GM23338 (cell line): Measurements from ENCODE around the gene TOMM70. TPM values are rescaled to one million over a fixed set of nuclear protein-coding genes. Genes with fewer than 3 reads are reported as not detected.

Experiments
- ATAC-seq: fragments of 200-7000 bp; cut with Tn5 transposase; 3 replicates; pipeline ENCODE4 v1.9.1; 2020
- DNase-seq: peaks from one replicate; pipeline ENCODE4 v3.0.0-alpha.2; 2015; ENCODE audit warnings: low spot score
- H2AFZ ChIP-seq: fragments of 200-600 bp; sonication (generic); 2 replicates; pipeline ENCODE4 v1.8.0; 2016; ENCODE audit warnings: antibody characterized with exemption, mild to moderate bottlenecking, moderate library complexity
- H3F3A ChIP-seq: fragments of 200-600 bp; sonication (generic); replicated peaks from 2 replicates; pipeline ENCODE4 v1.8.0; 2017; ENCODE audit warnings: antibody characterized with exemption, mixed run types, low read depth
- H3K27ac ChIP-seq: fragments of 200-600 bp; sonication (generic); 2 replicates; pipeline ENCODE4 v1.6.1; 2016; ENCODE audit warnings: low read depth
- H3K27me3 ChIP-seq: fragments of 200-600 bp; sonication (generic); 2 replicates; pipeline ENCODE4 v1.8.0; 2016; ENCODE audit warnings: mild to moderate bottlenecking, mixed run types, moderate library complexity; ENCODE audit not compliant: insufficient read depth
- H3K36me3 ChIP-seq: fragments of 200-600 bp; sonication (generic); 2 replicates; pipeline ENCODE4 v1.8.0; 2016; ENCODE audit warnings: mild to moderate bottlenecking; ENCODE audit not compliant: insufficient read depth
- H3K4me1 ChIP-seq: fragments of 200-600 bp; sonication (generic); 2 replicates; pipeline ENCODE4 v1.8.0; 2016; ENCODE audit warnings: mild to moderate bottlenecking, moderate library complexity; ENCODE audit not compliant: insufficient read depth
- H3K4me2 ChIP-seq: fragments of 200-600 bp; sonication (generic); 2 replicates; pipeline ENCODE4 v1.7.1; 2017; ENCODE audit warnings: mixed run types
- H3K4me3 ChIP-seq: fragments of 200-600 bp; sonication (generic); 2 replicates; pipeline ENCODE4 v1.6.1; 2016; ENCODE audit warnings: mixed run types
- H3K79me2 ChIP-seq: fragments of 200-600 bp; sonication (generic); replicated peaks from 2 replicates; pipeline ENCODE4 v1.8.0; 2017; ENCODE audit warnings: mild to moderate bottlenecking; ENCODE audit not compliant: insufficient read depth
- H3K9me2 ChIP-seq: fragments of 200-600 bp; sonication (generic); 2 replicates; pipeline ENCODE4 v1.8.0; 2017; ENCODE audit not compliant: insufficient read depth
- H4K20me1 ChIP-seq: fragments of 200-600 bp; sonication (generic); replicated peaks from 2 replicates; pipeline ENCODE4 v1.8.0; 2017; ENCODE audit warnings: mild to moderate bottlenecking; ENCODE audit not compliant: insufficient read depth
- H3K27ac Mint-ChIP-seq: 2 replicates; pipeline ENCODE4 v1.8.0; 2020; ENCODE audit warnings: inconsistent platforms, mild to moderate bottlenecking, moderate library complexity, mixed read lengths
- H3K27me3 Mint-ChIP-seq: 3 replicates; pipeline ENCODE4 v1.8.0; 2022; ENCODE audit warnings: low read depth, mild to moderate bottlenecking, moderate library complexity, mixed read lengths, inconsistent platforms; ENCODE audit not compliant: insufficient read depth, poor library complexity
- H3K36me3 Mint-ChIP-seq: 3 replicates; pipeline ENCODE4 v1.8.0; 2021; ENCODE audit warnings: low read depth, mild to moderate bottlenecking, inconsistent platforms, moderate library complexity, mixed read lengths
- H3K4me1 Mint-ChIP-seq: 3 replicates; pipeline ENCODE4 v1.8.0; 2020; ENCODE audit warnings: mild to moderate bottlenecking, inconsistent platforms, mixed read lengths
- H3K4me3 Mint-ChIP-seq: 3 replicates; pipeline ENCODE4 v1.8.0; 2021; ENCODE audit warnings: moderate library complexity, mild to moderate bottlenecking, inconsistent platforms, mixed read lengths
- H3K9me3 Mint-ChIP-seq: 3 replicates; pipeline ENCODE4 v1.8.0; 2020; ENCODE audit warnings: moderate library complexity, mild to moderate bottlenecking, inconsistent platforms, mixed read lengths
- CTCF ChIP-seq, 2 experiments: fragments of 200-600 bp in 1 of 2; sonication (generic) in 1 of 2; conservative IDR thresholded peaks; 2 replicates each; pipeline versions ENCODE4 v1.5.1 to v1.6.1; 2016 to 2017; ENCODE audit warnings: antibody characterized with exemption in 2 of 2, low read depth in 2 of 2, mild to moderate bottlenecking in 2 of 2, moderate library complexity in 1 of 2
- ETS1 ChIP-seq: IDR thresholded peaks from 2 replicates; pipeline ENCODE4 v1.6.1; 2016; ENCODE audit warnings: antibody characterized with exemption
- EZH2 ChIP-seq: fragments of 200-600 bp; sonication (generic); IDR thresholded peaks from one replicate; pipeline ENCODE4 v1.8.0; 2017; ENCODE audit warnings: antibody characterized with exemption, mild to moderate bottlenecking, low read depth; ENCODE audit not compliant: unreplicated experiment
- JUNB ChIP-seq: IDR thresholded peaks from one replicate; pipeline ENCODE4 v1.6.1; 2016; ENCODE audit warnings: antibody characterized with exemption; ENCODE audit not compliant: unreplicated experiment
- NANOG ChIP-seq: IDR thresholded peaks from 2 replicates; pipeline ENCODE4 v1.6.1; 2016; ENCODE audit warnings: antibody characterized with exemption, borderline replicate concordance
- REST ChIP-seq: IDR thresholded peaks from one replicate; pipeline ENCODE4 v1.6.1; 2018; ENCODE audit warnings: antibody characterized with exemption; ENCODE audit not compliant: unreplicated experiment
- STAT1 ChIP-seq: IDR thresholded peaks from one replicate; pipeline ENCODE4 v1.6.1; 2016; ENCODE audit warnings: antibody characterized with exemption; ENCODE audit not compliant: unreplicated experiment
- ZNF114 ChIP-seq: fragments of 250-450 bp; sonication (Bioruptor Pico); IDR thresholded peaks from 2 replicates; pipeline ENCODE4 v1.5.0; 2020; ENCODE audit warnings: mild to moderate bottlenecking, moderate library complexity
- ZNF331 ChIP-seq: fragments of 250-450 bp; sonication (Bioruptor Pico); IDR thresholded peaks from 2 replicates; pipeline ENCODE4 v1.5.0; 2020; ENCODE audit warnings: low read depth, mild to moderate bottlenecking, moderate library complexity
- ZNF462 ChIP-seq: fragments of 250-450 bp; sonication (Bioruptor Pico); IDR thresholded peaks from 2 replicates; pipeline ENCODE4 v1.5.0; 2020; ENCODE audit warnings: mild to moderate bottlenecking, moderate library complexity
- polyA plus RNA-seq: library from polyadenylated mRNA; unstranded; fragments of >200 nt; fragmentation: Nextera tagmentation; extraction: Ambion mirVana; gene quantifications from 2 replicates; pipeline ENCODE4 v1.2.1, GENCODE V29; 2016
- total RNA-seq: library from RNA; depleted of rRNA; stranded (reverse); fragments of >200 nt; shearing (Covaris generic); gene quantifications from 2 replicates; pipeline ENCODE4 v1.2.3, GENCODE V29; 2014

Gene TOMM70
- total and polyA plus RNA-seq, 2 experiments from 2014 or later = 29.5 to 66.8 TPM

- H3K36me3 ChIP-seq = peaks cover 3% of the 10 kb centered on the region; the same call in 1 of the 2 replicates
Observed at GRCh38 chr3:100352296-100353231, 48.3 kb downstream of the TOMM70 start.

More at GRCh38 chr3:100352296-100353231, 48.3 kb downstream of the TOMM70 start:
- no peak overlapping the region for H3K27ac Mint-ChIP-seq
- H4K20me1 ChIP-seq = no peaks in the 10 kb centered on the region; the same call in 1 of the 2 replicates
- no peaks in the 10 kb centered on the region for H3K4me1 Mint-ChIP-seq
- H3K27me3 Mint-ChIP-seq = peaks cover 2% of the 10 kb centered on the region
- ATAC-seq (no peak), DNase-seq (no peak)
- TF ChIP-seq ETS1 (no peak), ZNF114 (no peak), REST (no peak), NANOG (no peak), ZNF462 (CRISPR knock-in tag) (no peak), JUNB (no peak), STAT1 (no peak), ZNF331 (CRISPR knock-in tag) (no peak), CTCF (conservative IDR thresholded peaks at IDR 0.05; ENCODE audit: low read depth in 2 of 2) (no peak), EZH2 (no peak)
- H3K27me3 ChIP-seq = no peaks in the 10 kb centered on the region
- no peak overlapping the region for H3K27ac ChIP-seq
- H2AFZ ChIP-seq = no peak overlapping the region
- peaks cover 33% of the 10 kb centered on the region for H3K36me3 Mint-ChIP-seq
- no peaks in the 10 kb centered on the region for H3K9me2 ChIP-seq
- H3K4me2 ChIP-seq = no peak overlapping the region
- no peak overlapping the region for H3K4me3 ChIP-seq
- no peaks in the 10 kb centered on the region for H3K4me1 ChIP-seq
- no peaks in the 10 kb centered on the region for H3F3A ChIP-seq
- H3K4me3 Mint-ChIP-seq = no peak overlapping the region
- no peaks in the 10 kb centered on the region for H3K79me2 ChIP-seq
- peaks cover 2% of the 10 kb centered on the region; the same call in 1 of the 3 replicates for H3K9me3 Mint-ChIP-seq
